Measurements from ENCODE around the gene PGAP3. TPM values are rescaled to one million over a fixed set of nuclear protein-coding genes. Genes with fewer than 3 reads are reported as not detected.

PGAP3 gene
- total RNA-seq, 1 donor from 2014 or later = 24.9 TPM

DNA sequence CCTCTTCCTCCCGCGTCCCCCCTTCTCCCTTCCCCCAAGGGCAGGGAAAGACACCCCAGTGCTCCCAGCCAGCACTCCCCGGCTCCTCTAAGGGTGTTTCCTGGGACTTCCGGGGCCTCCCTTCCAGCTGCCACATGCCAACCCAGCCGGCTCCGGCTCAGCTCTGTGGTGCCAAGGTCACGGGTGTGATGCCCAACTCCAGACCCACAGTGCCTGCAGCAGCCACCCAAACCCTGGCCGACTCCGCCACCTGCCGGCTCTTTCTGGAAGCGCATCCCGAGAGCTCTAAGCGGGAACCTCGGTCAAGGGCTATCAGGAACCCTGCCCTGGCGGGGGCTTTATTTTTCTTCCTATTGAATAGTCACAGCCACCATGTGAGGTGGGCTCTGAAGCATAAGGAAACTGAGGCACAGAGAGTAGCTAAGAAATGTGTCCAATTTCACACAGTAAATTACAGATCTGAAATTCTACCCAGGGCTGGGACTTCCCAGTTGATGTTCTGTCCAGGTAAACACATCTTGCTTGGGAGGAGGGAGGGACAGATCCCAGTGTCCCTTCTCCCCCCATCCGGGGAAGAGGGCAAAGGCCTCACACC, 64.4 kb downstream of the PGAP3 start:
- Mint-ChIP-seq H3K4me3 (ENCODE audit: unreplicated experiment) (no peak overlapping the region), H3K27ac (ENCODE audit: unreplicated experiment) (no peak overlapping the region), H3K27me3 (ENCODE audit: low read depth) (peaks cover 27% of the 10 kb centered on the region), H3K4me1 (ENCODE audit: low read depth) (peaks cover 20% of the 10 kb centered on the region), H3K36me3 (ENCODE audit: low read depth) (peaks cover 3% of the 10 kb centered on the region), H3K9me3 (ENCODE audit: low read depth) (no peaks in the 10 kb centered on the region)
- DNase-seq (ENCODE audit: low spot score) = no peak
- TF ChIP-seq, protein P1, sequence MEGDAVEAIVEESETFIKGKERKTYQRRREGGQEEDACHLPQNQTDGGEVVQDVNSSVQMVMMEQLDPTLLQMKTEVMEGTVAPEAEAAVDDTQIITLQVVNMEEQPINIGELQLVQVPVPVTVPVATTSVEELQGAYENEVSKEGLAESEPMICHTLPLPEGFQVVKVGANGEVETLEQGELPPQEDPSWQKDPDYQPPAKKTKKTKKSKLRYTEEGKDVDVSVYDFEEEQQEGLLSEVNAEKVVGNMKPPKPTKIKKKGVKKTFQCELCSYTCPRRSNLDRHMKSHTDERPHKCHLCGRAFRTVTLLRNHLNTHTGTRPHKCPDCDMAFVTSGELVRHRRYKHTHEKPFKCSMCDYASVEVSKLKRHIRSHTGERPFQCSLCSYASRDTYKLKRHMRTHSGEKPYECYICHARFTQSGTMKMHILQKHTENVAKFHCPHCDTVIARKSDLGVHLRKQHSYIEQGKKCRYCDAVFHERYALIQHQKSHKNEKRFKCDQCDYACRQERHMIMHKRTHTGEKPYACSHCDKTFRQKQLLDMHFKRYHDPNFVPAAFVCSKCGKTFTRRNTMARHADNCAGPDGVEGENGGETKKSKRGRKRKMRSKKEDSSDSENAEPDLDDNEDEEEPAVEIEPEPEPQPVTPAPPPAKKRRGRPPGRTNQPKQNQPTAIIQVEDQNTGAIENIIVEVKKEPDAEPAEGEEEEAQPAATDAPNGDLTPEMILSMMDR (IDR thresholded peaks at IDR 0.05) = peak; percentile 91

DNA sequence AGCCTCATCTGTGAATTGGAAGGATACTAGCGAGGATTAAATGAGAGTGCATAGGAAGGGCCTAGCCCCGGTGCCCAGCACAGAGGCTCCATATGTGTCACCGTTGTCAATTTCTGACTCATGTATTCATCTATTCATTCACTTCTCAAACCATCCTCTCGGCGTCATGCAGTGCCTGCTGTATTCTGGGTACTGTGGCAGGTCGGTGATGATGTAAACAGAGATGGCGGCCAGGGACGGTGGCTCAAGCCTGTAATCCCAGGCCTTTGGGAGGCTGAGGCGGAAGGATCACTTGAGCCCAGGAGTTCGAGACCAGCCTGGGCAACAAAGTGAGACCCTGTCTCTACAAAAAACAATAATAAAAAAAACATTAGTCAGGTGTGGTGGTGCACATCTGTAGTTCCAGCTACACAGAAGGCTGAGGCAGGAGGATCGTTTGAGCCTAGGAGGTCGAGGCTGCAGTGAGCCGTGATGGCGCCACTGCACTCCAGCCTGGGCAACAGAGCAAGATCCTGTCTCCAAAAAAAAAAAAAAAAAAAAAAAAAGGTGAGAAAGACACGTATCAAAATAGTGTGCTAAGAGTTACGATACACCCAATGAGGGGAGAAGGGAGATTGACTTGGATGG, 65.4 kb downstream of the PGAP3 start:
- Mint-ChIP-seq H3K36me3 (ENCODE audit: low read depth) (peaks cover 3% of the 10 kb centered on the region), H3K9me3 (ENCODE audit: low read depth) (no peaks in the 10 kb centered on the region), H3K27ac (ENCODE audit: unreplicated experiment) (no peak overlapping the region), H3K4me1 (ENCODE audit: low read depth) (peaks cover 23% of the 10 kb centered on the region), H3K4me3 (ENCODE audit: unreplicated experiment) (no peak overlapping the region), H3K27me3 (ENCODE audit: low read depth) (peaks cover 21% of the 10 kb centered on the region)
- no peak for DNase-seq (ENCODE audit: low spot score)
- TF ChIP-seq, protein P1 (IDR thresholded peaks at IDR 0.05) = no peak

DNA sequence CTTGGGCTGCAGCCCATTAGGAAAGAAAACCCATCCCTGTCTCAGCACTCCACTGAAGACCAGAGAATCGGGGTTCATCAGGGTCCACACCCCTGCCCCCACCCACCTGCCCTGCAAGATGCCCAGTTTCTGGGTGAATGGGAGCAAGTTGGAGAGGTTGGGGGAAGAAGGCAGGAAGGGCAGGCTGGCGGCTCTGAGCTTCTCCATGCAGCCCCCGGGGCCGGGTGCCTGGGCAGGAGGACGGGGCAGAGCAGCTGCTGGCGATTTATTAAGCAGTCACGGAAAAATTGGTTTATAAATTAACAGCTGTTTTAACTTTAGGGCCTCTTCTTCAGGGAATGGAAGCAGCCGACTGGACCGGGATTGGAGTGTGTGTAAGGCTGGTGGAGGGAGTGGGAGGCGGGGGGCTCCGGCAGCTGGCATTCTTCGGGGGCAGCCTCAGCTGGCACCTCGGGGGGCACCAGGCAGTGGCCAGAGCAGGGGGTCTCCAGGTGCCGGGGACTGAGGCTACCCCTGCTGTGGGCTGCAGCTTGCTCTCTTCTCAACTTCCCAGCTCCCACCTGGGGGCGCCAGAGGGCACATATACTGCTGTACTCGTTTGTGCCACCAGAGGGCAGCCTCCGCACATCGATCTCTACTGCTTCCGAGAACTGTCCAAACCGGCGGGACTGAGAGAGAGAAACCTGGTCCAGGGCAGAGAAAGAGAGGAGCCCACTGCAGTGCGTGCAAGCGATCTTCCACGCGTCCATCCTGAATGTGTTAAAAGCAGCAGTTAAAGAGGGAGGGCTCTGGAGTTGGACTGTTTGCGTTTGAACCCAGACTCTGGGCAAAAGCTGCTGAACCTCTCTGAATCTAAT, 66.1 kb downstream of the PGAP3 start:
- Mint-ChIP-seq H3K4me3 (ENCODE audit: unreplicated experiment) (no peak overlapping the region), H3K27ac (ENCODE audit: unreplicated experiment) (no peak overlapping the region), H3K27me3 (ENCODE audit: low read depth) (peaks cover 19% of the 10 kb centered on the region), H3K36me3 (ENCODE audit: low read depth) (peaks cover 2% of the 10 kb centered on the region), H3K4me1 (ENCODE audit: low read depth) (peaks cover 20% of the 10 kb centered on the region), H3K9me3 (ENCODE audit: low read depth) (no peaks in the 10 kb centered on the region)
- no peak for DNase-seq (ENCODE audit: low spot score)
- TF ChIP-seq, protein P1 (IDR thresholded peaks at IDR 0.05) = peak; percentile 100

Small RNAs within 50 kb of the gene (microRNA-seq; reads per million reads assigned to microRNA genes)
- 3.3 reads per million for gene MIR4728 (ENCODE audit: borderline number of aligned reads)

Other genes with a start within 250 kb of the PGAP3 start
- 37.3 to 43.0 TPM (median 39.2 TPM) in 3 replicates for gene MED1, start 236.8 kb downstream of the PGAP3 start, total RNA-seq
- gene CDK12, start 226.6 kb downstream of the PGAP3 start, total RNA-seq = 43.0 to 55.1 TPM (median 44.2 TPM) in 3 replicates
- not detected in 3 replicates for gene NEUROD2, start 80.1 kb downstream of the PGAP3 start, total RNA-seq
- 0.12 to 0.75 TPM in 2 of 3 replicates, not detected in the other for gene PPP1R1B, start 61.1 kb downstream of the PGAP3 start, total RNA-seq
- 39.8 to 49.6 TPM (median 42.3 TPM) in 3 replicates for gene STARD3, start 50.9 kb downstream of the PGAP3 start, total RNA-seq
- gene TCAP, start 22.7 kb downstream of the PGAP3 start, total RNA-seq = 0.64 to 1.3 TPM (median 0.77 TPM) in 3 replicates
- 0.22 to 2.7 TPM (median 0.46 TPM) in 3 replicates for gene PNMT, start 19.6 kb downstream of the PGAP3 start, total RNA-seq
- 86.0 to 94.3 TPM (median 90.5 TPM) in 3 replicates for gene ERBB2, start 12.0 kb upstream of the PGAP3 start, total RNA-seq
- 45.3 to 48.5 TPM (median 46.5 TPM) in 3 replicates for gene MIEN1, start 42.5 kb upstream of the PGAP3 start, total RNA-seq
- gene GRB7, start 49.9 kb upstream of the PGAP3 start, total RNA-seq = 0.46 to 0.68 TPM in 2 of 3 replicates, not detected in the other
- gene IKZF3, start 176.3 kb upstream of the PGAP3 start, total RNA-seq = not detected in 3 replicates
- gene ZPBP2, start 180.1 kb upstream of the PGAP3 start, total RNA-seq = not detected in 3 replicates
- 6.0 to 8.1 TPM (median 6.8 TPM) in 3 replicates for gene GSDMB, start 230.6 kb upstream of the PGAP3 start, total RNA-seq
- 54.9 to 59.9 TPM (median 55.0 TPM) in 3 replicates for gene ORMDL3, start 239.5 kb upstream of the PGAP3 start, total RNA-seq
- gene LRRC3C, start 239.7 kb upstream of the PGAP3 start, total RNA-seq = not detected in 3 replicates

All from chondrocyte (in vitro differentiated cells).